GM10266 (cell line): Measurements from ENCODE around the gene POLR3E.

Source experiments
- DNase-seq: peaks from one replicate; pipeline ENCODE4 v3.0.0; 2012; ENCODE audit errors: extremely low spot score
- CTCF ChIP-seq: IDR thresholded peaks from 2 replicates; pipeline ENCODE4 v1.5.1; 2012; ENCODE audit warnings: mild to moderate bottlenecking, low read depth; ENCODE audit not compliant: control insufficient read depth, insufficient read depth; ENCODE audit errors: missing control alignments

POLR3E gene

GRCh38 chr16:22312897-22313781 lies 15.9 kb downstream of the POLR3E start:
- TF ChIP-seq CTCF: no peak
- DNase-seq: no peak

- no peak for TF ChIP-seq CTCF
- DNase-seq: no peak
Observed at GRCh38 chr16:22313876-22314470, 16.8 kb downstream of the POLR3E start.

GRCh38 chr16:22314661-22315626 lies 17.7 kb downstream of the POLR3E start:
- no peak for TF ChIP-seq CTCF
- no peak for DNase-seq

GRCh38 chr16:22315979-22316378 lies 18.8 kb downstream of the POLR3E start:
- TF ChIP-seq CTCF: no peak

GRCh38 chr16:22316411-22316811 lies 19.2 kb downstream of the POLR3E start:
- no peak for DNase-seq
- TF ChIP-seq CTCF: no peak

More at GRCh38 chr16:22315979-22316378, 18.8 kb downstream of the POLR3E start:
- no peak for DNase-seq

GRCh38 chr16:22317001-22317530 lies 19.9 kb downstream of the POLR3E start:
- TF ChIP-seq CTCF: no peak
- no peak for DNase-seq
